Skeletal muscle satellite cell (primary cell): ENCODE data around the gene GRIA3.

Experiments
- H3K27me3 ChIP-seq: 2 replicates; pipeline ENCODE4 v1.7.0; 2013; ENCODE audit warnings: low read length; ENCODE audit not compliant: control insufficient read depth, insufficient read depth
- H3K36me3 ChIP-seq: 2 replicates; pipeline ENCODE4 v1.7.0; 2013; ENCODE audit warnings: mild to moderate bottlenecking, control low read depth, low read length; ENCODE audit not compliant: insufficient read depth
- H3K4me1 ChIP-seq: 2 replicates; pipeline ENCODE4 v1.7.0; 2013; ENCODE audit warnings: low read length; ENCODE audit not compliant: control insufficient read depth, insufficient read depth
- H3K4me2 ChIP-seq: 2 replicates; pipeline ENCODE4 v1.7.0; 2013; ENCODE audit warnings: mild to moderate bottlenecking, low read length
- H3K4me3 ChIP-seq: 2 replicates; pipeline ENCODE4 v1.7.0; 2013; ENCODE audit warnings: low read length
- H3K9ac ChIP-seq: 2 replicates; pipeline ENCODE4 v1.7.0; 2013; ENCODE audit warnings: mild to moderate bottlenecking, low read depth, low read length, moderate library complexity
- H3K9me3 ChIP-seq: replicated peaks from 2 replicates; pipeline ENCODE4 v1.7.0; 2013; ENCODE audit warnings: mild to moderate bottlenecking, control low read depth, low read length

GRIA3 gene

DNA sequence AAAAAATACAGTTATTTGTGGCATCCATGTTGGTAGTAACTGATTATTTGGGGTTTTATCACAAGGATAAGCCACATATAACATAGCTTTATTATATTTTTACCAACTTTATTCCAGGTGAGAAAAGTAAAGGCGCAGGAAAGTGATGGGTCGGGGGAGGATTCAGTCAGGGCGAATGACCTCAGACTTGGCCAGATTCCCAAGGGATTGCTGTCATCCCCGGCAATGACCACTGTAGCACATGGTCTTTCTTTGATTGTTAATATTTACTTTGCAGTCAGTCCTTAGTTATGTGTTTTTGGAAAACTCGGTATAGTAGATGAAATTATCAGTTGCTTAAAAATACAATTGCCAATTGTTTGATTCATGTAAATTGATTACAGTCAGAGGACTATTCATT lies 17.6 kb downstream of the GRIA3 start:
- Histone ChIP-seq H3K4me1 (no peaks in the 10 kb centered on the region), H3K4me3 (no peak overlapping the region), H3K4me2 (no peak overlapping the region), H3K9ac (no peak overlapping the region), H3K27me3 (no peaks in the 10 kb centered on the region), H3K36me3 (no peaks in the 10 kb centered on the region), H3K9me3 (no peaks in the 10 kb centered on the region)

DNA sequence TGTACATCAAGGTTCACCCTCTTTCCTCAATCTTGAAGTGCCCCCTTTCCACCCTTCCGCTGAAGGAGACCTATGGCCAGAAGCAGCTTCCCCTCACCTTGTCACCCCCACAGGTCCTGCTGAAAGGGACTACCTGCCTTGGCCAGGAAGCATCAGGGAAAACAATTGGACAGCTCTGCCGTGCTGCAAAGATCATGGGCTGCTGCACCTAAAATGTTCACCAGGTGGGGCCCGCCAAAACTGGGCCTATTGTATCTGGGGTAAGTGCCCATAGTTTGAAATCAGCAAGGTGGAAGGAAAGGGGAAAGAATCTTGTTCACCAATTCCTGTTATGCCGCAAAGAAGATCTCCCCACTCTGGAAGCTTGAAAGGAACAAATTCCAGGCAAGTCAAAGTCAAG lies 18.4 kb downstream of the GRIA3 start:
- H3K9ac ChIP-seq, result no peak overlapping the region
- H3K36me3 ChIP-seq, result no peaks in the 10 kb centered on the region
- no peak overlapping the region for H3K4me2 ChIP-seq
- H3K4me3 ChIP-seq, result no peak overlapping the region
- no peaks in the 10 kb centered on the region for H3K27me3 ChIP-seq
- H3K4me1 ChIP-seq, result no peaks in the 10 kb centered on the region
- H3K9me3 ChIP-seq, result no peaks in the 10 kb centered on the region

DNA sequence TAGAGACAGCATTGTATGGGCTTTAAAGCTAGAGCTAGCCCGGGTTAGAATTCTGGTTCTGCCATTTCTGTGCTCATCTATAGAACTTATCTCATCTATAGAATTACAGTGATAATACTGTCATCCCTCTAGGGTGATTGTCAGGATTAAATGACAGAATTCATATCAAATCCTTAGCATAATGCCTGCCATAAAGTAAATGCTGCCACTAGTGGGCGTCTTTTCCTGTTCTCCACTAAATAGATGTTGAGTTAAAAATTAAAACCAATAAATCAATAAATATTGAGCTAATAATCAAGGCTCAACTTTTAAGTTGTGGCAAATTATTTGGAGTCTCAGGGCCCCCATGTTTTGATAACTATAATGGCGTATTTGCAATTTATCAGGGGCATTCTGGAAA lies 19.7 kb downstream of the GRIA3 start:
- H3K4me3 ChIP-seq, result no peak overlapping the region
- H3K4me2 ChIP-seq, result no peak overlapping the region
- H3K9me3 ChIP-seq, result no peaks in the 10 kb centered on the region
- no peaks in the 10 kb centered on the region for H3K36me3 ChIP-seq
- no peak overlapping the region for H3K9ac ChIP-seq
- no peaks in the 10 kb centered on the region for H3K4me1 ChIP-seq
- H3K27me3 ChIP-seq, result no peaks in the 10 kb centered on the region

DNA sequence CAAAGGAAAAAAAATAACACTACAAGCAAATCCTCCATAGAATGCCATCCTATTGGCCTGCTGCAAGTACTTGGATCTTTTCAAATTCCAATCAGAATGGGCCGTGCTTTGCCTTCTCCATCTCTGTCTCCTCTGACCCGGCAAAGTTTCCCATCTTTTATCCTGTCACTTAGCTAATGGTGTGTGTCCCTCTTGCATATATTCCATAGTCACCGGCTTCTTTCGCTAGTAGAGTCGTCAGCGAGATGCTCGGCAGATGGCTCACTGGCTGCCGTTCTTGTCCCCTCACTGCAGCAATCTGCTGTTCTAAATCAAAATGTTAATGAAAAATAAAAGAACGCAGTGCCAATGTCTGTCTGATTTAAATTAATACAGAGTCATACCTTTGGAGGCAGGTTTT lies 22.1 kb downstream of the GRIA3 start:
- Histone ChIP-seq H3K9me3 (no peaks in the 10 kb centered on the region), H3K4me2 (no peak overlapping the region), H3K9ac (no peak overlapping the region), H3K4me3 (no peak overlapping the region), H3K27me3 (no peaks in the 10 kb centered on the region), H3K36me3 (no peaks in the 10 kb centered on the region), H3K4me1 (no peaks in the 10 kb centered on the region)

DNA sequence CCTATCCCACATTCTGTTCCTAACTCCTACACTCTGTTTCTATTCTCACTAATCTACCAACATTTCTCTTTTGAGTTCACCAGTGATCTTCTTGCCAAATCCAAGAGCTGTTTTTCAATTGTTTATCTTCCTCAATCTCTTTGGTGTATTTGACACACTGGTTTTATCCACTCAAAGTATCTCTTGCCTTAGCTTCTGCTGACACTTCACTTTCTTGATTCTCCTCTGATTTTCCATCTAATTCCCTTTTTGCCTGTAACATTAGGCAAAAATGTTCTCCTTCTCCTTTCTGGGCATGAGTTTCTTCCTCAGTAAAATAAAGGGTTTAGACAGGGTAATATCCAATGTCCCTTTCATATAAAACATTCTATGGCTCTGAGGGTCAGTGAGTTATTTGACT lies 26.2 kb downstream of the GRIA3 start:
- H3K4me2 ChIP-seq, result no peak overlapping the region
- no peaks in the 10 kb centered on the region for H3K4me1 ChIP-seq
- H3K4me3 ChIP-seq, result no peak overlapping the region
- no peaks in the 10 kb centered on the region for H3K36me3 ChIP-seq
- H3K27me3 ChIP-seq, result no peaks in the 10 kb centered on the region
- no peaks in the 10 kb centered on the region for H3K9me3 ChIP-seq
- no peak overlapping the region for H3K9ac ChIP-seq

DNA sequence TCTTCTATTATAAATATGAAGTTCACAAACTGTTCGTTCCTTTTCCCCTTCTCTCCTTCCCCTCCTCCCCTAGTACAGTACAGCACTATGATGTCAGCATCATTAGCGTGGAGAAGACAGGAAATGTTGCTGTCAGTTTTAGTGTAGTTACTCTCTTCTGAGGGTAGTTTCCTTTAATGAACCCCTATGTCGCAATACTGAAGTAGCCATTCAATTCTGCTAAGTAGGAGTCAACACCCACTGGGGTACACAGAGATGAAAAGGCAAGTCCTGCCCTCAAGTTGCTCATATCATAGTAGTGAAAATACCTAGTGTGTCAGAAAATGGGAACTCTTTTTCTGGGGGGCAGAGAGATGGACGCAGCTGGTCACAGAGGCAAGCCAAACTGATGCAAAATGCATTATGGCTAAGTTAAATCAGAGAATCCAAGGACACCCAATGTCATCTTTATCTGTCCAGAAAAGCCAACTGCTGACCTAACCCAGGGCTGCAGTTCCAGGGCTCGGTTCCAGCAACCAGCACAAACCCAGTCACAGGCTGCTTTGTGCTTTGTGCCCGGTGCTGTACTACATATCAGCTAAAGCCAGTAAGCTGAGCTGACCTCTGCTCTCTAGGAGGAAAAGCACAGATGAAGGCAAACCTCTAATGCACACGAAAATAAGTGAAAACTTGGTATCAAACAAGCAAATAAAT lies 31.5 kb downstream of the GRIA3 start:
- Histone ChIP-seq H3K9ac (no peak overlapping the region), H3K4me1 (no peaks in the 10 kb centered on the region), H3K9me3 (no peaks in the 10 kb centered on the region), H3K4me2 (no peak overlapping the region), H3K27me3 (no peaks in the 10 kb centered on the region), H3K4me3 (no peak overlapping the region), H3K36me3 (no peaks in the 10 kb centered on the region)

DNA sequence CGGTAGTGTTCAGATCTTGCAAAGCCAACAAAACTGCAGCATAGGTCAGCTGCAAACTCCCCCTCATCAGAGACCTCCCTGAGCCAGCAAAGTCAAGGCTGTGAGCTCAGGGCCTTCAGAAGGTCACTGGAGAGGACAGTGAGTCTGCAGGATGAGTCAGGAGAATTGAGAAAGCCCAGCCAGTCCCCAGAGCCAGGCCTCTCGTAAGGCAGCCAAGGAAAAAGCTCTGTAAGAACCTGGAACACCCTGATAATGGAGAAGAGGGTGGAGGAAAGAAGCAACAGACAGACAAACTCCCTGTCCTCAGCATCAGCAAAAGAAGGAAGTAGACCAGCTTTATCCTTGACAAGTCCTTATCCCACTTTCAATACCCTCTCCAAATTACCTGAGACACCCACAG lies 33.0 kb downstream of the GRIA3 start:
- Histone ChIP-seq H3K4me1 (no peaks in the 10 kb centered on the region), H3K36me3 (no peaks in the 10 kb centered on the region), H3K9ac (no peak overlapping the region), H3K9me3 (no peaks in the 10 kb centered on the region), H3K4me2 (no peak overlapping the region), H3K4me3 (no peak overlapping the region), H3K27me3 (no peaks in the 10 kb centered on the region)

DNA sequence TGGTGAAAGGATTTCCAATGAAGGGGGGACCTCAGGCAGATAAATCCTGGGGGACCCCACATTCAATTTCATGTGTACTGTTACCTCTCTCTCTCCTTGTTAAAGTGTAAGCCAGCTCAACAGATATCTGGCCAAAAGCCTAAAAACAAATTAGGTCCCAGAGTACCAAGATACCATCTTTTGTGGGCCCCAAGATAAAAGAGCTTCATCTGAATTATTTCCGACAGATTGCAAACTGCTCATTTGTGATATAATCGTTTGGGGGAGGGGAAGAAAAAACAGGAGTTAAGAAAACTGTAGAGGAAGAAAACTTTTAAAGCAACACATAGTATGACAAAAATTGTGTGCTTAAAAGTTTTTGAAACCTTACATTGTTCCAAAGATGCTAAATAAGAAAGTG lies 33.6 kb downstream of the GRIA3 start:
- H3K9me3 ChIP-seq, result no peaks in the 10 kb centered on the region
- no peak overlapping the region for H3K4me2 ChIP-seq
- no peak overlapping the region for H3K4me3 ChIP-seq
- H3K27me3 ChIP-seq, result no peaks in the 10 kb centered on the region
- no peaks in the 10 kb centered on the region for H3K4me1 ChIP-seq
- no peak overlapping the region for H3K9ac ChIP-seq
- H3K36me3 ChIP-seq, result no peaks in the 10 kb centered on the region

DNA sequence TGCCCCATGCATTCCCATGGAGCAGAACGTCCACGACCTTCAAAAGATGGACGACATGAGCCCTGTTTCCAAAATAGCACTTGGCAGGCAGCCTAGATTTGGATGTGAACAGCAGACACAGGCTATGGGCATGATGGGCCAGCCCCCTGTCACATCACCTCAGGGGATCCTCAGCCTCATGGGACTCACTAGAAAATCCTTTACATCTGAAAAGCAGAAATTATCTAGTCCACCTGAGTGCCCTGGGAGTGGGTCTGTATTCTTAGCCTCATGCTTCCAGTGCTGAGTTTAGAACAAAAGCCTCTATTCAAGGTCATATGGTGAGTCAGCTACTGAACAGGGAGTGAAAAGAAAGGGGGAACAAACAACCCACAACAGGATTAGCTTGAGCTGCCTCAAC lies 35.8 kb downstream of the GRIA3 start:
- Histone ChIP-seq H3K4me2 (no peak overlapping the region), H3K9me3 (no peaks in the 10 kb centered on the region)

DNA sequence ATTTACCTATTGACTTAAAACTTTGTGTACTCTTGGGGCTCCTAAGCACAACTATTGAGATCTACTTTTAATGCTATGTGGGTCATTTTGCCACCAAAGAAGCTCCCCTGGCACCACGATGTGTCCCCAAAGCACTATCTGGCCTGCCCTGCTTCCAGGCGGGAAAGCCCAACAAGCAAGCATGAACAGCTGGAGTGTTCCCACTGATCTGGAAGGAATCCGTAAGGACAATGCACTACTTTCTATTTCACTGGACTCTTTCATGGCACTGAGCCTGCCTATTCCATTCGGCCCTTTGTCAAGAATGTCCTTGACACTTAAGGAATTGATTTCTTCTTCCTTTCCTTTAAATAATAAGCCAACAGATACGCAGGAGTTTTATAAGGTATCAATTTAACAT lies 38.8 kb downstream of the GRIA3 start:
- Histone ChIP-seq H3K9me3 (no peaks in the 10 kb centered on the region), H3K4me3 (no peak overlapping the region), H3K4me1 (no peaks in the 10 kb centered on the region), H3K9ac (no peak overlapping the region), H3K36me3 (no peaks in the 10 kb centered on the region), H3K4me2 (no peak overlapping the region), H3K27me3 (no peaks in the 10 kb centered on the region)

More for the DNA sequence above, 35.8 kb downstream of the GRIA3 start:
- Histone ChIP-seq H3K27me3 (no peaks in the 10 kb centered on the region), H3K4me1 (no peaks in the 10 kb centered on the region), H3K9ac (no peak overlapping the region), H3K36me3 (no peaks in the 10 kb centered on the region), H3K4me3 (no peak overlapping the region)

DNA sequence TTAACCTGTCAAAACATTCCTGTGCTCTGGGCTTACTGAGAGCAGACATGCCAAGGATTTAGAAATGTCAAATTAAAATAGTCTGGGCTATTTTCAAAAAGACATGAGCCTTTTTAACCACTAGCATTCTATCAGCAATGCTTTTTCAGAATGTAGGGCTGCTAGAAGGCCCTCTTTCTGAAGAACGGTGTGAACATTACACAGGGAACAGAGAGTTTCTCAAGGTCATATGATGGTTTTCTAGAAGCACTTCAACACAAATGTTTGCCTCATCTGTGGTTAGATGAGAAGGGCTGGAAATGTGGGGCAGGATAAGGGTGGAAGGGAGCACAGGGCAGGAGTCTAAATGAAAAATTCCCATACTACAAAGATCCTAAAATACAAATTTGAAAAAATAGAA lies 39.3 kb downstream of the GRIA3 start:
- no peak overlapping the region for H3K9ac ChIP-seq
- no peaks in the 10 kb centered on the region for H3K36me3 ChIP-seq

DNA sequence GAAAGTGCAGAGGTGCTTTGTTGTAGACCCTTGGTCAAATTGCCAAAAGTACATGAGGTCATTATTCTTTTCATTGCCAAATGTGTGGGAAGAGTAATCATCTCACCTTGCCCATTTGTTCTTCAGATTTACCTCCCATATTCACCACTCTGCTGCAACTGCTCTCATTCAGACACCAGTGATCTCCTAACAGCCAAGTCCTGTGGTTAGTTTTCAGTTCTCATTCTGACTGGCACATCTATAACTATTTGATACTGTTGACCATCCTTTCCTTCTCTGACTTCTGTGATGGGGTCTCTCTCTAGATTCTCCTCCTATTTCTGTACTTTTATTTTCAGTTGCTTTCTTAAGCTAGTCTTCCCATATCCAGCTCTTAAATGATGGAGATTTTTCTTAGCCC lies 39.8 kb downstream of the GRIA3 start:
- Histone ChIP-seq H3K9me3 (no peaks in the 10 kb centered on the region), H3K27me3 (no peaks in the 10 kb centered on the region), H3K36me3 (no peaks in the 10 kb centered on the region), H3K4me3 (no peak overlapping the region), H3K4me2 (no peak overlapping the region), H3K9ac (no peak overlapping the region), H3K4me1 (no peaks in the 10 kb centered on the region)

More for the DNA sequence above, 39.3 kb downstream of the GRIA3 start:
- no peaks in the 10 kb centered on the region for H3K27me3 ChIP-seq
- no peak overlapping the region for H3K4me3 ChIP-seq
- no peaks in the 10 kb centered on the region for H3K9me3 ChIP-seq
- H3K4me1 ChIP-seq, result no peaks in the 10 kb centered on the region
- H3K4me2 ChIP-seq, result no peak overlapping the region
